Liver (tissue), 3 donors: Measurements from ENCODE around the gene YPEL5.

Experiments
- FOXA1 ChIP-seq: IDR thresholded peaks from 2 replicates; pipeline ENCODE4 v1.6.1; 2016; ENCODE audit warnings: antibody characterized with exemption
- JUND ChIP-seq, 2 donors: IDR thresholded peaks; 2 replicates each; pipeline ENCODE4 v1.6.1; 2016; ENCODE audit warnings: antibody characterized with exemption in 2 of 2
- NR2F2 ChIP-seq: IDR thresholded peaks from 2 replicates; pipeline ENCODE4 v1.6.1; 2016; ENCODE audit warnings: antibody characterized with exemption
- RAD21 ChIP-seq, 2 donors: IDR thresholded peaks; 2 replicates each; pipeline ENCODE4 v1.6.1; 2016; ENCODE audit warnings: antibody characterized with exemption in 2 of 2, mild to moderate bottlenecking in 2 of 2
- TAF1 ChIP-seq: conservative IDR thresholded peaks from 2 replicates; pipeline ENCODE4 v1.6.1; 2016; ENCODE audit warnings: antibody characterized with exemption, mild to moderate bottlenecking
- TF ChIP-seq, protein P1 (sequence below): fragments of 150-350 bp; IDR thresholded peaks from 2 replicates; pipeline ENCODE4 v1.5.1; 2017; ENCODE audit warnings: improper control_type of control experiment, low read depth, low read length; ENCODE audit not compliant: missing input control
- TF ChIP-seq, protein P2 (sequence below): IDR thresholded peaks from 2 replicates; pipeline ENCODE4 v1.6.1; 2016; ENCODE audit warnings: antibody characterized with exemption
- TF ChIP-seq, protein P3 (sequence below): IDR thresholded peaks from 2 replicates; pipeline ENCODE4 v1.6.1; 2016; ENCODE audit warnings: antibody characterized with exemption, mild to moderate bottlenecking
- donor health status: healthy.
- donor health status: healthy.

DNA sequence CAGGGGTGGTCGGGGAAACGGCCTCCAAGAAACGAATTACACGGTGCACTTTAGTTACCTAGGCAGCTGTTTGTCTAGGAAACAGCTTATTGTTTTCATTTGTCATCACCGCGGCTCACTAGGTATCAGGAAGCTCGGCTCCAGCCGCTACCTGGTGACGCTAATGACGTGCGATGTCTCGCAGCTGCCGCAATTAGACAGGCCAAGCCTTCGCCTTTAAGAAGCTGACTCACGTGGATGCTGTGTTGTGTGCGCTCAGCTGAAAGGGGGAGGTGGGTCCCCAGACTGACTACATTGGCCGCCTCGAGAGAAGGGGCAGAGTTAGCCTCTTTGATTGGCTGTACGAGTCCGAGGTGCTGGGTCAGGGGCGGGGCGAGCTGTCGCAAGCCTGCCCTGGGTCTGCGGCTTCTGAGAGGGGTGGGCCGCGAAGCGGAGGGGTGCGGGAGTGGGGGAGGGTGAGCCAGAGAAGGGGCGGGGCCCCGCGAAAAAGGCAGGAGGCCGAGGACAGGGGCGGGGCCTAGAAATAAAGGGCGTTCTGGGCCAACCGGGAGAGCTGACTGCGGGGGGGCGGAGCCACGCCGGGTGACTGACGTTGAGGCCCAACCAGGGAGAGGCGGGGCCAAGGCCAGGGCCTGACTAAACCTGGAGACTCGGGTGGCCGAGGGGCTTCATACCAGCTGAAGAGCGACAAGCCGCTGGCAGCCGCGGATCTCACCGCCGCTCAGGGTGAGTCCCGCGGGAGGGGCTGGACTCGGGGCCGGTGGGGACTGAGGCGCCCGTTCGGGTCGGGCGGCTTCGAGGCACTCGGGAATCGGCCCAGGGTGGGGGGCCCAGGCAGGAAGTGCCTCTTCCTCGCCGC is at the start of gene YPEL5:
- TF ChIP-seq TAF1, result peak; percentile 40
- TF ChIP-seq, protein P1, sequence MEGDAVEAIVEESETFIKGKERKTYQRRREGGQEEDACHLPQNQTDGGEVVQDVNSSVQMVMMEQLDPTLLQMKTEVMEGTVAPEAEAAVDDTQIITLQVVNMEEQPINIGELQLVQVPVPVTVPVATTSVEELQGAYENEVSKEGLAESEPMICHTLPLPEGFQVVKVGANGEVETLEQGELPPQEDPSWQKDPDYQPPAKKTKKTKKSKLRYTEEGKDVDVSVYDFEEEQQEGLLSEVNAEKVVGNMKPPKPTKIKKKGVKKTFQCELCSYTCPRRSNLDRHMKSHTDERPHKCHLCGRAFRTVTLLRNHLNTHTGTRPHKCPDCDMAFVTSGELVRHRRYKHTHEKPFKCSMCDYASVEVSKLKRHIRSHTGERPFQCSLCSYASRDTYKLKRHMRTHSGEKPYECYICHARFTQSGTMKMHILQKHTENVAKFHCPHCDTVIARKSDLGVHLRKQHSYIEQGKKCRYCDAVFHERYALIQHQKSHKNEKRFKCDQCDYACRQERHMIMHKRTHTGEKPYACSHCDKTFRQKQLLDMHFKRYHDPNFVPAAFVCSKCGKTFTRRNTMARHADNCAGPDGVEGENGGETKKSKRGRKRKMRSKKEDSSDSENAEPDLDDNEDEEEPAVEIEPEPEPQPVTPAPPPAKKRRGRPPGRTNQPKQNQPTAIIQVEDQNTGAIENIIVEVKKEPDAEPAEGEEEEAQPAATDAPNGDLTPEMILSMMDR, result no peak
- TF ChIP-seq FOXA1, result peak; percentile 55
- TF ChIP-seq, protein P2, sequence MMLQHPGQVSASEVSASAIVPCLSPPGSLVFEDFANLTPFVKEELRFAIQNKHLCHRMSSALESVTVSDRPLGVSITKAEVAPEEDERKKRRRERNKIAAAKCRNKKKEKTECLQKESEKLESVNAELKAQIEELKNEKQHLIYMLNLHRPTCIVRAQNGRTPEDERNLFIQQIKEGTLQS, result peak; percentile 42
- no peak for TF ChIP-seq RAD21 (IDR thresholded peaks at IDR 0.05)
- TF ChIP-seq NR2F2, result peak; percentile 62
- TF ChIP-seq JUND (IDR thresholded peaks at IDR 0.05), result peak; percentile 80 to 85
- TF ChIP-seq, protein P3, sequence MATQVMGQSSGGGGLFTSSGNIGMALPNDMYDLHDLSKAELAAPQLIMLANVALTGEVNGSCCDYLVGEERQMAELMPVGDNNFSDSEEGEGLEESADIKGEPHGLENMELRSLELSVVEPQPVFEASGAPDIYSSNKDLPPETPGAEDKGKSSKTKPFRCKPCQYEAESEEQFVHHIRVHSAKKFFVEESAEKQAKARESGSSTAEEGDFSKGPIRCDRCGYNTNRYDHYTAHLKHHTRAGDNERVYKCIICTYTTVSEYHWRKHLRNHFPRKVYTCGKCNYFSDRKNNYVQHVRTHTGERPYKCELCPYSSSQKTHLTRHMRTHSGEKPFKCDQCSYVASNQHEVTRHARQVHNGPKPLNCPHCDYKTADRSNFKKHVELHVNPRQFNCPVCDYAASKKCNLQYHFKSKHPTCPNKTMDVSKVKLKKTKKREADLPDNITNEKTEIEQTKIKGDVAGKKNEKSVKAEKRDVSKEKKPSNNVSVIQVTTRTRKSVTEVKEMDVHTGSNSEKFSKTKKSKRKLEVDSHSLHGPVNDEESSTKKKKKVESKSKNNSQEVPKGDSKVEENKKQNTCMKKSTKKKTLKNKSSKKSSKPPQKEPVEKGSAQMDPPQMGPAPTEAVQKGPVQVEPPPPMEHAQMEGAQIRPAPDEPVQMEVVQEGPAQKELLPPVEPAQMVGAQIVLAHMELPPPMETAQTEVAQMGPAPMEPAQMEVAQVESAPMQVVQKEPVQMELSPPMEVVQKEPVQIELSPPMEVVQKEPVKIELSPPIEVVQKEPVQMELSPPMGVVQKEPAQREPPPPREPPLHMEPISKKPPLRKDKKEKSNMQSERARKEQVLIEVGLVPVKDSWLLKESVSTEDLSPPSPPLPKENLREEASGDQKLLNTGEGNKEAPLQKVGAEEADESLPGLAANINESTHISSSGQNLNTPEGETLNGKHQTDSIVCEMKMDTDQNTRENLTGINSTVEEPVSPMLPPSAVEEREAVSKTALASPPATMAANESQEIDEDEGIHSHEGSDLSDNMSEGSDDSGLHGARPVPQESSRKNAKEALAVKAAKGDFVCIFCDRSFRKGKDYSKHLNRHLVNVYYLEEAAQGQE, result peak; percentile 54
